ENCODE measurements around the gene ITPR1. TPM values are rescaled to one million over a fixed set of nuclear protein-coding genes. Genes with fewer than 3 reads are reported as not detected.

ITPR1 gene
- total RNA-seq, 1 experiment from 2014 or later = 11.3 TPM

DNA sequence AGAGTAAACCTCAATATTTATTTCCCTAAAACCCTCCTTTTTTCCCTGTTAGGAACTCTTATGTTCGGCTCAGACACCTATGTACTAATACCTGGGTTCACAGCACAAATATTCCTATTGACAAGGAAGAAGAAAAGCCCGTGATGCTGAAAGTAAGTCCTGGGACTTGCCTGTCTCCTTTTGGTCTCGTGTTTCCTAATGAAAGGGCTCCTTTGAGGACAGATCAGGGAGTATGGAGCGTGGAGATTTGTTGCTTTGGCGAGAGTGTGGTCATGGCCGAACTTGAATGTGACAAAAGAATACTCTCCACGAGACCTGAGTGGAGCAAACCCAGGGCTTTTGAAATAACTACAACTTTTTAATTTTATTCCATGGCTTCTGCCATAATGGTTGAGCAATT is 167.8 kb downstream of the ITPR1 start:
- Histone ChIP-seq H3K27ac (no peak overlapping the region), H3K79me2 (ENCODE audit: low read depth) (no peaks in the 10 kb centered on the region), H4K20me1 (ENCODE audit: insufficient read depth) (no peaks in the 10 kb centered on the region), H3K9me2 (ENCODE audit: insufficient read depth) (no peaks in the 10 kb centered on the region), H3K36me3 (ENCODE audit: low read depth) (no peaks in the 10 kb centered on the region), H3K4me1 (replicated peaks; ENCODE audit: insufficient read depth) (no peaks in the 10 kb centered on the region), H3K4me2 (no peak overlapping the region), H3F3A (ENCODE audit: insufficient read depth, low read depth) (no peaks in the 10 kb centered on the region), H3K9me3 (ENCODE audit: insufficient read depth, low read depth) (no peaks in the 10 kb centered on the region), H3K4me3 (no peak overlapping the region), H2AFZ (no peak overlapping the region), H3K27me3 (ENCODE audit: insufficient read depth, low read depth) (no peaks in the 10 kb centered on the region)
- TF ChIP-seq EZH2 (IDR thresholded peaks at IDR 0.05; ENCODE audit: low read depth) = no peak
- TF ChIP-seq CTCF (conservative IDR thresholded peaks at IDR 0.05) = no peak
- no TSS peak for BruUV-seq (replicated peaks)
- ChIA-PET CTCF (no interaction called here), POLR2A (ENCODE audit: unreplicated experiment) (no interaction called here)
- intact Hi-C loops (cut with micrococcal nuclease; ENCODE audit: unreplicated experiment) = no loop called here
- no peak for DNase-seq

DNA sequence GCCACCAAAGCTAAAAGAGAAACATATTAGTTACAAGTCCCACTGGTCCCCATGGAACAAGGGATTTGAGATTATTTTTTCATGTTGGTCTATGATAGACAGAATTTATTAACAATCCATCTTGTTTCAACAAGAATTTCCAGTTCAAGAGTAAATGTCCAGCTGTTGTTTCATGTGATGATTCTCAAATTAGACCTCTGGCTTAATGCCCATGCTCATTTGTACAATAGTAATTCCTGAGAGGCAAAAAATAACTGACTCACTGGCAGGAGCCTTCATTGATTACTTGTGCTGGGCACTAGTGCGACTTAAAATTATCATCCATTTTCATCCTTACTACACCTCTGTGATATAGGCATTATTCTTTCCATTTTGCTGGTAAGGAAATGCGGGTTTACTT is 171.3 kb downstream of the ITPR1 start:
- H2AFZ ChIP-seq = no peak overlapping the region
- CTCF ChIA-PET = no interaction called here

GRCh38 chr3:4665197-4665596 is 172.0 kb downstream of the ITPR1 start:
- DNase-seq = no peak
- ChIA-PET POLR2A (ENCODE audit: unreplicated experiment) (no interaction called here), CTCF (no interaction called here)
- Histone ChIP-seq H3K4me3 (no peak overlapping the region), H3F3A (ENCODE audit: insufficient read depth, low read depth) (no peaks in the 10 kb centered on the region), H3K36me3 (ENCODE audit: low read depth) (no peaks in the 10 kb centered on the region), H3K27me3 (ENCODE audit: insufficient read depth, low read depth) (no peaks in the 10 kb centered on the region), H3K4me1 (replicated peaks; ENCODE audit: insufficient read depth) (no peaks in the 10 kb centered on the region), H3K27ac (no peak overlapping the region), H3K79me2 (ENCODE audit: low read depth) (no peaks in the 10 kb centered on the region), H4K20me1 (ENCODE audit: insufficient read depth) (no peaks in the 10 kb centered on the region), H2AFZ (no peak overlapping the region), H3K9me2 (ENCODE audit: insufficient read depth) (no peaks in the 10 kb centered on the region), H3K9me3 (ENCODE audit: insufficient read depth, low read depth) (no peaks in the 10 kb centered on the region), H3K4me2 (no peak overlapping the region)
- no TSS peak for BruUV-seq (replicated peaks)
- no peak for TF ChIP-seq CTCF (conservative IDR thresholded peaks at IDR 0.05)
- TF ChIP-seq EZH2 (IDR thresholded peaks at IDR 0.05; ENCODE audit: low read depth) = no peak
- intact Hi-C loops (cut with micrococcal nuclease; ENCODE audit: unreplicated experiment) = no loop called here

More for the DNA sequence above, 171.3 kb downstream of the ITPR1 start:
- Histone ChIP-seq H3K4me1 (replicated peaks; ENCODE audit: insufficient read depth) (no peaks in the 10 kb centered on the region), H3K79me2 (ENCODE audit: low read depth) (no peaks in the 10 kb centered on the region), H3K9me3 (ENCODE audit: insufficient read depth, low read depth) (no peaks in the 10 kb centered on the region), H3K36me3 (ENCODE audit: low read depth) (no peaks in the 10 kb centered on the region), H3K27me3 (ENCODE audit: insufficient read depth, low read depth) (no peaks in the 10 kb centered on the region), H3K4me2 (no peak overlapping the region), H3K4me3 (no peak overlapping the region), H3K27ac (no peak overlapping the region), H3F3A (ENCODE audit: insufficient read depth, low read depth) (no peaks in the 10 kb centered on the region), H4K20me1 (ENCODE audit: insufficient read depth) (no peaks in the 10 kb centered on the region), H3K9me2 (ENCODE audit: insufficient read depth) (no peaks in the 10 kb centered on the region)
- POLR2A ChIA-PET (ENCODE audit: unreplicated experiment) = no interaction called here
- BruUV-seq (replicated peaks) = no TSS peak
- intact Hi-C loops (cut with micrococcal nuclease; ENCODE audit: unreplicated experiment) = no loop called here
- DNase-seq = no peak
- no peak for TF ChIP-seq EZH2 (IDR thresholded peaks at IDR 0.05; ENCODE audit: low read depth)
- TF ChIP-seq CTCF (conservative IDR thresholded peaks at IDR 0.05) = no peak

All from PC-9 (cell line).